Left lung (tissue), 10 donors: ENCODE measurements around the gene CSPG4. TPM values are rescaled to one million over a fixed set of nuclear protein-coding genes. Genes with fewer than 3 reads are reported as not detected.
"Not testable (repeated sequence)": the region's sequence is repeated elsewhere in the genome, so short reads cannot be mapped to it uniquely, and the experiment has no call there.

Experiments
- ATAC-seq: fragments of 200-7000 bp; cut with Tn5 transposase; one replicate; pipeline ENCODE4 v1.9.1; 2020; ENCODE audit warnings: moderate library complexity
- DNase-seq, 4 donors: peaks; one replicate each; pipeline ENCODE4 v3.0.0-alpha.2; 2013 to 2020
- H3K27ac ChIP-seq, 2 donors: fragments of 200-600 bp; sonication (generic) in 1 of 2; one replicate each; pipeline versions ENCODE4 v1.5.0 to v1.8.0; 2020 to 2021
- H3K27me3 ChIP-seq, 2 donors: fragments of 200-600 bp; sonication (generic) in 1 of 2; one replicate each; pipeline versions ENCODE4 v1.5.0 to v1.8.0; 2020 to 2021
- H3K36me3 ChIP-seq, 2 donors: fragments of 200-600 bp; sonication (generic) in 1 of 2; one replicate each; pipeline versions ENCODE4 v1.5.0 to v1.8.0; 2020 to 2021
- H3K4me1 ChIP-seq, 2 donors: fragments of 200-600 bp; one replicate each; pipeline ENCODE4 v1.8.0; 2021
- H3K4me3 ChIP-seq, 2 donors: fragments of 200-600 bp; sonication (generic) in 1 of 2; one replicate each; pipeline versions ENCODE4 v1.5.0 to v1.8.0; 2020 to 2021; ENCODE audit warnings: mild to moderate bottlenecking in 1 of 2
- H3K9me3 ChIP-seq, 2 donors: fragments of 200-600 bp; sonication (generic) in 1 of 2; one replicate each; pipeline versions ENCODE4 v1.5.0 to v1.8.0; 2020 to 2021
- intact Hi-C, 2 donors: fragments of 100-400 bp; cut with DNase I; formaldehyde crosslinking; loops; one replicate each; pipeline versions ENCODE4 v1.11.2 to v1.14.2; 2022
- polyA plus RNA-seq, 6 donors: library from polyadenylated mRNA; unstranded; fragments of 120-200 nt; gene quantifications; one replicate each; pipeline ENCODE4 v1.2.1, GENCODE V29; 2013; ENCODE audit not compliant: insufficient read length in 6 of 6
- total RNA-seq, 2 donors: library from RNA; stranded (reverse); fragmentation: NEBNext Ultra II Directional; extraction: Animal tissue kit (Norgen Biotek cat#: 25700); gene quantifications; one replicate each; pipeline ENCODE4 v1.2.1, GENCODE V29; 2021
- TF ChIP-seq, protein P1 (sequence below), 2 donors: fragments of 200-600 bp; sonication (generic) in 1 of 2; IDR thresholded peaks; one replicate each; pipeline versions ENCODE4 v1.5.0 to v1.8.0; 2021; ENCODE audit warnings: antibody characterized with exemption in 2 of 2
- donor health status: DM: no; HTN: yes; CAD: no.
- donor health status: DM: no; HTN: no; CAD: no.

CSPG4 gene
- total and polyA plus RNA-seq, 8 donors = 18.4 to 36.1 (median 23.8) TPM

DNA sequence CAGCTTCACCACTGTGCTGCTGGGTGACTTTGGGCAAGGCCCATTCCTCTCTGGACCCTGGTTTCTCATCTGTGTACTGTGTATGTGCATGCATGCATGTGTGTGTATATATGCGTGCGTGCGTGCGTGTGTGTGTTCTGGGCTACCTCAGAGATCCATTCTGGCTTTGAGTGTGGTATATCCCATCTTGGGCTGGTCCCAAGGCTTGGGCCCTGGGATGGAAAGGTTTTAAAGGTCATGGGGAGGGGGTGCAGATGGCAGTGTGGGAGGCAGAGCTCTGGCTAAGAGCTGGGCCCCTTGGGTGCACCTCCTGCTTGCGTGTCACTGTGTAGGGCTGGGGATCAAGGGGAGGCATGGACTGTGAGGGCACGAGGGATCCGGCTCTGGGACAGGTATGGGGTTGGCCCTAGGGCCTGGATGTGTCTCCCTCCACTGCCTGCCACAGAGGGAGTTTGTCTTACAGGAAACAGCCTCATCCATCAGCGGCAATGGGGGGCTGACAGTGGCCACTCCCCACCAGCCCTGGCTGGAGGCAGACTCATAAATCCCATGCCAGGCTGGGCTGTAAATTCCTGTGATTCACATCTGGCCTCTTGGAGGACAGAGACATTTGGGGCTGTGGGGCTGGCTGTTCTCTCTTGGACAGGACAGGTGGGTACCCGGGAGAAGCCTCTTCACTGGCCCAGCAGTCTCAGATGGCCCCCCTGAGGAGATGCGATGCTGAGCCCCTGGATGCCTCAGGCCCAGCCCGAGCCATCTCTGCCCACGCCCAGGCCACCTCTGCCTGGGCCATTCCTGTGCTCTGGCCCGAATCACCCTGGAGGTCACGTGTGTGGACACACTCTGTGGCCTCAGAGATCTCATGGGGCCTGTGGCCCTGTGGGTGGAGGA lies 21.4 kb upstream of the CSPG4 start:
- peaks cover 0 to 4% of the 10 kb centered on the region in 2 donors for H3K27me3 ChIP-seq
- H3K9me3 ChIP-seq = no peaks in the 10 kb centered on the region
- peaks cover 0 to 35% of the 10 kb centered on the region in 2 donors for H3K4me1 ChIP-seq
- no peak overlapping the region for H3K4me3 ChIP-seq
- no peak for ATAC-seq
- intact Hi-C loops = loop anchor here in 1 of 2 donors (10.0 kb wide), 1 partner anchor 71 kb away; no protein-coding TSS in a partner anchor
- TF ChIP-seq, protein P1, sequence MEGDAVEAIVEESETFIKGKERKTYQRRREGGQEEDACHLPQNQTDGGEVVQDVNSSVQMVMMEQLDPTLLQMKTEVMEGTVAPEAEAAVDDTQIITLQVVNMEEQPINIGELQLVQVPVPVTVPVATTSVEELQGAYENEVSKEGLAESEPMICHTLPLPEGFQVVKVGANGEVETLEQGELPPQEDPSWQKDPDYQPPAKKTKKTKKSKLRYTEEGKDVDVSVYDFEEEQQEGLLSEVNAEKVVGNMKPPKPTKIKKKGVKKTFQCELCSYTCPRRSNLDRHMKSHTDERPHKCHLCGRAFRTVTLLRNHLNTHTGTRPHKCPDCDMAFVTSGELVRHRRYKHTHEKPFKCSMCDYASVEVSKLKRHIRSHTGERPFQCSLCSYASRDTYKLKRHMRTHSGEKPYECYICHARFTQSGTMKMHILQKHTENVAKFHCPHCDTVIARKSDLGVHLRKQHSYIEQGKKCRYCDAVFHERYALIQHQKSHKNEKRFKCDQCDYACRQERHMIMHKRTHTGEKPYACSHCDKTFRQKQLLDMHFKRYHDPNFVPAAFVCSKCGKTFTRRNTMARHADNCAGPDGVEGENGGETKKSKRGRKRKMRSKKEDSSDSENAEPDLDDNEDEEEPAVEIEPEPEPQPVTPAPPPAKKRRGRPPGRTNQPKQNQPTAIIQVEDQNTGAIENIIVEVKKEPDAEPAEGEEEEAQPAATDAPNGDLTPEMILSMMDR (IDR thresholded peaks at IDR 0.05) = no peak
- no peaks in the 10 kb centered on the region for H3K36me3 ChIP-seq
- peak in 1 of 4 donors; percentile 72 for DNase-seq
- no peak overlapping the region for H3K27ac ChIP-seq

DNA sequence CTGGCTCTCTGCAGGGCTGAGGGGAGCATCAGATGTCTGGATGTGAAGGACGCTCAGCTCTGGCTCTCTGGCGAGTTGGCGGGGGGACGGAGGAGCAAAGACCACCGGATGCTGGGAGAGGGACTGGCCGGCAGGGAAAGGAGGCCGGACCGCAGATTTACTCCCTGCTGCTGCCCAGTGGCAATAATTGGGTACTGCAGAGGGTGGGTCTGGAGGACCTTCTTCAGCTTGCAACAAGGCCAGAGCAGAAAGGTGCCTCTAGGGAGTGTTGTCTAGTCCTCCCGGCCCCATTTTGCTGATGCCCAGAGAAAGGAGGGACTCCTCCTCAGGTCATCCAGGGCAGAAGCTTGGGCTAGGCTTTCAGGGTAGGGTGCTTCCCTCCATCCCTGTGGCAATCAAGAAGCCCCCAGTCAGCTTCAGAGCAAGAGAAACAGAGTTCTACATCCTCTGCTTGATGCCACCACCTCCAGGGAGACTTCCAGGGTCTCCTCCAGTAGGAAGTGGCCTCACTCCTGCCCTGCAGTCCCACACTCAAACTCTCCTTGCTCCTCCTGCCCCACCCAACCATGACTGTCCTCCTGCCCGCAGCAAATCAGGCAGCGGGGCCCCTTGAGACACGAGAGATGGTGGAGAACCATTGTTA lies 20.3 kb upstream of the CSPG4 start:
- peak; percentile 89 for ATAC-seq
- Histone ChIP-seq H3K27ac (no peak overlapping the region), H3K36me3 (no peaks in the 10 kb centered on the region), H3K9me3 (no peaks in the 10 kb centered on the region), H3K4me1 (peaks cover 0 to 28% of the 10 kb centered on the region in 2 donors), H3K27me3 (peaks cover 0 to under 1% of the 10 kb centered on the region in 2 donors), H3K4me3 (no peak overlapping the region)
- peak; percentile 64 to 84 (median 74) for DNase-seq
- TF ChIP-seq, protein P1 (IDR thresholded peaks at IDR 0.05) = peak; percentile 87 to 92
- intact Hi-C loops = loop anchor here in 1 of 2 donors (10.0 kb wide), 1 partner anchor 72 kb away; no protein-coding TSS in a partner anchor

DNA sequence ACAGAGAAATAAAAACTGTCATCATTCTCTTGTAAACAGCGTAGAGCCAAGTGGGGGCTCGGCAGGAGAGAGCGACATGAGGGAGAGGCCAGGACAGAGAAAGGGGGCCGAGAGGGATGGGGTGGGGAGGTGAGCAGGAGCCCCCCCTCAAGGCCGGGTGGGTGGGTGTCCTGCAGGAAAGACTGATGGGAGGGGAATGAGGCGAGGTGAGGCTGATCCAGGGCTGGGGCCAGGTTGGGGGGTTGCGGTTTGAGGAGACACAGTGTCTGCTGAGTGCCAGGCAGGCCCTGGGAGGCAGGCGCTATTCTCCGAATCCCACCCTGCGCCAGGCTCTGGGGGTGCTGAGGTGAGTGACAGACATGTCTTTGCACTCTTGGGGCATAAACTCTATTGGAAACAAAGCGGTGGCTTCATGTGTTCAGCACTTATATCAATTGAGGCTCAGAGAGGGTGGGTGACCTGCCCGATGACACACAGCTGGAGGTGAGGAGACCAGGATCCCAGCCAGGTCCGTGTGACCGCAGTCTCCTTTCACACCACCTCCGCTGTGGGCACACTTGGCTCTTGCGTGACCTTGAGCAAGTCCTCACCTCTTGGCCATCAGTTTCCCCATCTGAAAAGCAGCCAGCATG lies 19.6 kb upstream of the CSPG4 start:
- Histone ChIP-seq H3K9me3 (no peaks in the 10 kb centered on the region), H3K4me1 (peaks cover 0 to 21% of the 10 kb centered on the region in 2 donors), H3K4me3 (peak overlapping the region in 1 of 2 donors; percentile 9), H3K36me3 (no peaks in the 10 kb centered on the region), H3K27me3 (no peaks in the 10 kb centered on the region), H3K27ac (peak overlapping the region; percentile 3 to 19)
- DNase-seq (peak in 1 of 4 donors; percentile 60), ATAC-seq (no peak)
- intact Hi-C loops = loop anchor here in 1 of 2 donors (10.0 kb wide), 1 partner anchor 73 kb away; no protein-coding TSS in a partner anchor
- TF ChIP-seq, protein P1 (IDR thresholded peaks at IDR 0.05) = no peak

DNA sequence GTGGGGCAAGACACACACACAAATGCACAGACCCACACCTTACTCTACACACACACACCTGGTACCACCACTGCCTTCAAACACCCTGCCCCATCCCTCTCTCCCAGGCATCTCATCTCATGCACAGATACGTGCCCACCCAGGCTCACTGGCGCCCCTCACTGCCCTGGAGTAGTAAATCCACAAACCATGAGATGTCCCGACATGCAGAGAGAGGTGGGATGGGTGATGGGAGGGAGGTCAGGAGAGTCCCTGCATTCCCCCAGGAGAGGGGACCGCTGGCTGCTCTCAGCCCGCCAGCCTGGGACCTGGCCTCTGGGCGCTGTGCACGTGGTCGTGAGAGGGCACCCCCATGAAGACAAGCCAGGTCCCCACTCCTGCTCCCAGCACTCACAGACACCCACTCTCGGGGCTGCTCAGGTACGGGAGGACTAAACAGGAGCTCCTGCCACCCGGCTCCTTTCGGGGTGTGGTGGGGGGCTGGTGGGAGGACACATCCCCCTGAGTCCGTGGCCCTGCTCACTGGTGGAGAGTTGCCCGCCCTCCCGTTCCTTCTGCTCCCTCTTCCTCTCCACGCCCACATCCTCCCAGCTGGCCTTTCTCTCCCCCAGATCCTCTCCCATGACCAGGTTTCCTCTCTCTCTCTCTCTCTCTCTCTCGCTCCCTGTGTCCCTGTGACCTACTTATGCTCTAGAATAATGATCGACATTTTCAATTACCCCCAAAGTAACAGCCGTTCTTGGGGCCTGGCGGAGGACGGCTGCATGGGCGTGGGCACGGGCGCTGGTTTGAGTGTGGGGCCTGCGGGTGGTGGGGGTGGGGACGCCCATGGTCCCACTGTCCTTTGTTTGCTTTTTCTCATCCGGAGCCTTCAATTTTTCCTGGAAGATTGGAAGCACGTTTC lies 18.9 kb upstream of the CSPG4 start:
- TF ChIP-seq, protein P1 (IDR thresholded peaks at IDR 0.05) = no peak
- ATAC-seq = peak; percentile 48
- no peaks in the 10 kb centered on the region for H3K9me3 ChIP-seq
- H3K27me3 ChIP-seq = no peaks in the 10 kb centered on the region
- intact Hi-C loops = loop anchor here in 1 of 2 donors (10.0 kb wide), 1 partner anchor 73 kb away; no protein-coding TSS in a partner anchor
- no peaks in the 10 kb centered on the region for H3K36me3 ChIP-seq
- DNase-seq = peak; percentile 66 to 92 (median 76)
- peak overlapping the region in 1 of 2 donors; percentile 3 for H3K27ac ChIP-seq
- H3K4me1 ChIP-seq = peaks cover 0 to 20% of the 10 kb centered on the region in 2 donors
- peak overlapping the region in 1 of 2 donors; percentile 9 for H3K4me3 ChIP-seq

DNA sequence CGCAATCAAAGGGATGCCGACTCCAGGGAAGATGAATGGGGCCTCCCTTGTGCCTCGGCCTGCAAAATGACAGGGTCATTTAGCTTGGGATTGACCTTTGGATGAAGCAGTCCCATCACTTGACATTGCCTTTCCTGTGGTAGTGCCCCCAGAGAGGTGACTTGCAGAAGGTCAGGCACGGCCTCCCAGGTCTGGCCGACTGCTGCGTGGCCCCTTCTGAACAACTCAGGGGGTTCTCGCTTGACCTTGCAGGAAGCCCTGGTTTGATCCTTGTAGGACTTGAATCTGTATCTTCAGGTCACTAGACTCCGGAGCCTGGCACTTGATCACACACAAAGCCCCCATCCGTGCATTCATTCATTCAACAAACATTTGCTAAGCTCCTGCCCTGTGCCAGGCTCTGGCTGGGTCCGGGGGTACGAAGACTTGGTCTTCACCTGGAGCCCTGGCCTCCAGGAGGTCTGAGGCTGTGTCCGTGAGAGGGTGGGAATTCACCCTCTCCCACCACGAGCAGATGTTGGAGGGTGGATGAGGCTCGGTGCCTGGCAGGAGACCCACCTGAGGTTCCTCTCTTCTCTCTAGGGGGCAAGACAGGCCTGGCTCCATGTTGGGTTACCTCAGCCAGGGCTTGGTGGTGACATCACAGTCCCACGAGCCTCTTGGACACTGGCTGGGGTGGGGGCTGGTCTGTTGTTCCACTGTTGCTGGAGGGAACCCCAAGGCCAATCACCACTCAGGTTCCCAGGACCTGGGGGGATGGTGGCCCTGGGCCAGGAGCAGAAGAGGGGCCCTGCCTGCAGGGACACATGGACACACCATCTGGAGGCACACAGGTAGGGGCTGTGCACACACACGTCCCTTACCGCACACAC lies 18.0 kb upstream of the CSPG4 start:
- H3K4me1 ChIP-seq = peaks cover 0 to 20% of the 10 kb centered on the region in 2 donors
- not testable (repeated sequence) for H3K27ac ChIP-seq, H3K9me3 ChIP-seq, H3K27me3 ChIP-seq, ATAC-seq, H3K36me3 ChIP-seq, H3K4me3 ChIP-seq
- peak in 2 of 4 donors; percentile 16 to 33 for DNase-seq
- intact Hi-C loops = loop anchor here in 1 of 2 donors (10.0 kb wide), 1 partner anchor 74 kb away; no protein-coding TSS in a partner anchor
